HepG2 (cell line): ENCODE measurements around the gene MRPL2. TPM values are rescaled to one million over a fixed set of nuclear protein-coding genes. Genes with fewer than 3 reads are reported as not detected.

Source experiments
- ATAC-seq: fragments of 200-7000 bp; cut with Tn5 transposase; 3 replicates; pipeline ENCODE4 v1.9.1; 2020; ENCODE audit warnings: mild to moderate bottlenecking, moderate library complexity
- BruUV-seq: library from RNA; stranded (reverse); fragments of 400-500 nt; replicated peaks from 2 replicates; lab custom pipeline; 2021; lab: Mats Ljungman, UMichigan
- CTCF ChIA-PET: fragments of 300-600 bp; formaldehyde crosslinking; extraction: SDS; loops from one replicate; lab custom pipeline; 2021; ENCODE audit warnings: low total read pairs, inconsistent platforms, low intra/inter-chr PET ratio; lab: Yijun Ruan, JAX
- POLR2A ChIA-PET: fragments of 350-600 bp; sonication (Branson Sonifier 250); formaldehyde crosslinking; loops from one replicate; lab custom pipeline; 2020; ENCODE audit warnings: antibody characterized with exemption, inconsistent platforms; lab: Yijun Ruan, JAX
- DNase-seq: peaks from one replicate; pipeline ENCODE4 v3.0.0-alpha.2; 2015; ENCODE audit warnings: low spot score
- FAIRE-seq: peaks from 3 replicates; lab custom pipeline; 2011; peaks lifted over from hg19 to GRCh38; lab: Jason Lieb, UNC
- H2AFZ ChIP-seq: one replicate; pipeline ENCODE4 v1.6.1; 2011; ENCODE audit warnings: low read length, inconsistent platforms
- H3K27ac ChIP-seq: fragments of 300-600 bp; 3 replicates; pipeline ENCODE4 v1.8.0; 2011; ENCODE audit warnings: mixed run types, mild to moderate bottlenecking, mixed read lengths, low read length, inconsistent platforms; ENCODE audit not compliant: insufficient read depth; ENCODE audit errors: extremely low read length
- H3K27me3 ChIP-seq, 2 experiments: fragments of 200-600 bp in 1 of 2; 2 replicates in 1 of 2; 3 replicates in 1 of 2; pipeline versions ENCODE4 v1.6.0 to v1.8.0; 2011; ENCODE audit warnings: low read length in 2 of 2, mild to moderate bottlenecking in 2 of 2, moderate library complexity in 2 of 2, inconsistent platforms in 1 of 2; ENCODE audit not compliant: insufficient read depth in 2 of 2, control insufficient read depth in 1 of 2
- H3K36me3 ChIP-seq, 2 experiments: fragments of 200-600 bp in 1 of 2; replicated peaks in 1 of 2; 2 replicates in 1 of 2; 3 replicates in 1 of 2; pipeline versions ENCODE4 v1.5.1 to v1.8.0; 2011; ENCODE audit warnings: low read length in 2 of 2, inconsistent platforms in 1 of 2; ENCODE audit not compliant: insufficient read depth in 2 of 2, control insufficient read depth in 1 of 2
- H3K4me1 ChIP-seq: 2 replicates; pipeline ENCODE4 v1.5.1; 2012; ENCODE audit warnings: low read length, inconsistent platforms; ENCODE audit not compliant: insufficient read depth
- H3K4me2 ChIP-seq: 2 replicates; pipeline ENCODE4 v1.6.0; 2011; ENCODE audit warnings: low read depth, low read length, inconsistent platforms
- H3K4me3 ChIP-seq, 3 experiments: fragments of 200-600 bp in 1 of 3; sonication (generic), shearing (Covaris generic) in 1 of 3; replicated peaks in 1 of 3; 2 replicates each; pipeline ENCODE4 v1.5.1; 2011 to 2016; ENCODE audit warnings: low read length in 3 of 3, inconsistent platforms in 2 of 3, low read depth in 2 of 3, mild to moderate bottlenecking in 2 of 3, control low read depth in 1 of 3, mixed read lengths in 1 of 3; ENCODE audit not compliant: insufficient read depth in 1 of 3
- H3K79me2 ChIP-seq: one replicate; pipeline ENCODE4 v1.6.1; 2011; ENCODE audit warnings: low read length, inconsistent platforms; ENCODE audit not compliant: insufficient read depth
- H3K9ac ChIP-seq: 2 replicates; pipeline ENCODE4 v1.6.0; 2011; ENCODE audit warnings: mild to moderate bottlenecking, low read depth, low read length, inconsistent platforms; ENCODE audit not compliant: insufficient read depth
- H3K9me3 ChIP-seq: 2 replicates; pipeline ENCODE4 v1.5.1; 2012; ENCODE audit warnings: mild to moderate bottlenecking, low read length
- H4K20me1 ChIP-seq: 2 replicates; pipeline ENCODE4 v1.6.0; 2011; ENCODE audit warnings: inconsistent platforms, mild to moderate bottlenecking, low read length, moderate library complexity; ENCODE audit not compliant: insufficient read depth
- AGO2 ChIP-seq: fragments of 200-400 bp; formaldehyde crosslinking; optimal IDR thresholded peaks from 2 replicates; pipeline ENCODE3; 2017; ENCODE audit warnings: mild to moderate bottlenecking, low read depth, low read length, moderate library complexity
- ATF7-NPFF ChIP-seq: sonication (generic); formaldehyde crosslinking; IDR thresholded peaks from 2 replicates; pipeline ENCODE4 v1.8.1; 2023; ENCODE audit warnings: mild to moderate bottlenecking, low read depth, missing genetic modification reagents, moderate library complexity
- GTF2F1 ChIP-seq: fragments of 150-350 bp; IDR thresholded peaks from 2 replicates; pipeline ENCODE4 v1.6.1; 2014; ENCODE audit warnings: low read length
- HHEX ChIP-seq: IDR thresholded peaks from 2 replicates; pipeline ENCODE4 v1.6.1; 2016; ENCODE audit warnings: control low read depth
- KDM5A ChIP-seq: fragments of 200-600 bp; sonication (generic); IDR thresholded peaks from 2 replicates; pipeline ENCODE4 v1.7.0; 2018; ENCODE audit warnings: antibody characterized with exemption, mild to moderate bottlenecking, low read length, borderline replicate concordance
- MBNL3 ChIP-seq: fragments of 250-450 bp; sonication (Bioruptor Pico); conservative IDR thresholded peaks from 2 replicates; pipeline ENCODE4 v1.8.0; 2022; ENCODE audit warnings: mild to moderate bottlenecking, inconsistent platforms
- NCOA1 ChIP-seq: sonication (generic); formaldehyde crosslinking; IDR thresholded peaks from 2 replicates; pipeline ENCODE4 v1.9.0; 2021; ENCODE audit warnings: missing genetic modification reagents
- NCOR1 ChIP-seq: fragments of 200-600 bp; sonication (generic); IDR thresholded peaks from 2 replicates; pipeline ENCODE4 v1.7.0; 2017; ENCODE audit warnings: antibody characterized with exemption, low read length, borderline replicate concordance
- NFAT5 ChIP-seq: sonication (generic); formaldehyde crosslinking; IDR thresholded peaks from 2 replicates; pipeline ENCODE4 v1.4.0; 2020; ENCODE audit warnings: missing genetic modification reagents
- NKX3-1 ChIP-seq: sonication (generic); formaldehyde crosslinking; IDR thresholded peaks from 2 replicates; pipeline ENCODE4 v1.5.0; 2020; ENCODE audit warnings: missing genetic modification reagents
- POLR2A ChIP-seq, 2 experiments: IDR thresholded peaks; 2 replicates each; pipeline ENCODE4 v1.6.1; 2011; ENCODE audit warnings: low read depth in 2 of 2, low read length in 2 of 2, mild to moderate bottlenecking in 1 of 2, moderate library complexity in 1 of 2; ENCODE audit not compliant: insufficient read depth in 1 of 2
- RBFOX2 ChIP-seq: fragments of 200-400 bp; formaldehyde crosslinking; IDR thresholded peaks from 2 replicates; pipeline ENCODE4 v1.6.1; 2017; ENCODE audit warnings: low read depth, mild to moderate bottlenecking, low read length
- SUZ12 ChIP-seq: fragments of 150-350 bp; IDR thresholded peaks from 2 replicates; pipeline ENCODE4 v1.6.1; 2014; ENCODE audit warnings: low read depth, low read length
- U2AF1 ChIP-seq: fragments of 200-400 bp; formaldehyde crosslinking; optimal IDR thresholded peaks from 2 replicates; pipeline ENCODE3; 2017; ENCODE audit warnings: mild to moderate bottlenecking, low read depth, low read length
- ZNF230 ChIP-seq: sonication (generic); formaldehyde crosslinking; IDR thresholded peaks from 2 replicates; pipeline ENCODE4 v1.4.0; 2020; ENCODE audit warnings: mild to moderate bottlenecking, missing genetic modification reagents
- ZNF430 ChIP-seq: sonication (generic); formaldehyde crosslinking; IDR thresholded peaks from 2 replicates; pipeline ENCODE4 v1.9.0; 2021; ENCODE audit warnings: mild to moderate bottlenecking, missing genetic modification reagents
- ZNF670 ChIP-seq: sonication (generic); formaldehyde crosslinking; IDR thresholded peaks from 2 replicates; pipeline ENCODE4 v1.8.0; 2022; ENCODE audit warnings: mild to moderate bottlenecking, missing genetic modification reagents, borderline replicate concordance
- ZNF674 ChIP-seq: sonication (generic); formaldehyde crosslinking; IDR thresholded peaks from 2 replicates; pipeline ENCODE4 v1.5.0; 2020; ENCODE audit warnings: low read depth, mild to moderate bottlenecking, missing genetic modification reagents
- WGBS: methylation state at CpG from one replicate; pipeline ENCODE4 v1.1.6; 2017; ENCODE audit warnings: low lambda C conversion rate; 5-methylcytosine and 5-hydroxymethylcytosine counted together
- in situ Hi-C: cut with HindIII; loops from 2 replicates; pipeline ENCODE4 v1.10.0; 2017; ENCODE audit warnings: low pct_unique_long_range_greater_than_20kb; ENCODE audit not compliant: extremely low pct_ligation_motif_present
- intact Hi-C: fragments of 100-400 bp; cut with micrococcal nuclease; formaldehyde crosslinking; loops from one replicate; pipeline ENCODE4 v1.10.0; 2022; ENCODE audit not compliant: unreplicated experiment
- polyA plus RNA-seq, 8 experiments: library from polyadenylated mRNA; depleted of rRNA in 3 of 8; stranded (reverse) in 7 of 8; unstranded in 1 of 8; fragments of >200 nt; fragmentation: Illumina TruSeq in 4 of 8; extraction: Trizol in 4 of 8; gene quantifications; 2 replicates each; pipeline versions ENCODE4 v1.2.1 to v1.2.3, GENCODE V29; 2011 to 2016; ENCODE audit warnings: low read depth in 4 of 8, missing spikeins in 1 of 8, mixed read lengths in 1 of 8; ENCODE audit not compliant: insufficient read depth in 1 of 8
- total RNA-seq, 5 experiments: library from RNA; depleted of rRNA; stranded (reverse); fragments of >200 nt; fragmentation: Illumina TruSeq; extraction: Trizol; gene quantifications; 2 replicates each; pipeline ENCODE4 v1.2.3, GENCODE V29; 2016; ENCODE audit warnings: low read depth in 1 of 5

MRPL2 gene
- total and polyA plus RNA-seq, 2 of the 13 experiments (the other 11 are each of a cell fraction or from before 2014, with no cell fraction given), result 56.8 to 65.6 TPM

- DNase-seq (no peak), ATAC-seq (no peak), FAIRE-seq (no peak)
- 90% methylated on average over 6 of the region's 7 CpGs for WGBS
- Histone ChIP-seq H3K4me2 (no peak overlapping the region), H3K79me2 (peaks cover 26% of the 10 kb centered on the region), H3K27me3 (no peaks in the 10 kb centered on the region), H3K4me3 (no peak overlapping the region), H2AFZ (no peak overlapping the region), H3K4me1 (peaks cover 28% of the 10 kb centered on the region), H3K9ac (no peak overlapping the region), H3K36me3 (peaks cover 41 to 72% of the 10 kb centered on the region in 2 experiments), H3K27ac (no peak overlapping the region), H3K9me3 (no peaks in the 10 kb centered on the region), H4K20me1 (no peaks in the 10 kb centered on the region)
- no TSS peak for BruUV-seq
- ChIA-PET CTCF (no interaction called here), POLR2A (interaction anchor here (1.2 to 3.7 kb wide), 3 partner anchors 8 to 95 kb away, joined by 3 to 20 read pairs (median 3); partner anchors contain the start of genes KLC4 and MRPL2)
- intact Hi-C loops (no loop called here), in situ Hi-C loops (no loop called here)
- no peak for TF ChIP-seq NCOR1
- TF ChIP-seq ZNF430 (CRISPR knock-in tag), result no peak
- TF ChIP-seq NFAT5 (CRISPR knock-in tag), result no peak
- TF ChIP-seq ZNF230 (CRISPR knock-in tag), result no peak
- TF ChIP-seq ZNF674 (CRISPR knock-in tag), result no peak
- TF ChIP-seq NCOA1 (CRISPR knock-in tag), result no peak
- TF ChIP-seq POLR2A (IDR thresholded peaks at IDR 0.05; ENCODE audit: insufficient read depth in 1 of 2, low read depth in 2 of 2, low read length in 2 of 2), result peak in 1 of 2 experiments; percentile 15; a peak in 1 of 4 replicates
- TF ChIP-seq KDM5A, result no peak
- TF ChIP-seq MBNL3 (CRISPR knock-in tag), result no peak
- TF ChIP-seq SUZ12, result no peak
- TF ChIP-seq AGO2, result peak; percentile 79
- TF ChIP-seq NKX3-1 (CRISPR knock-in tag), result no peak
- no peak for TF ChIP-seq HHEX (CRISPR knock-in tag)
- no peak for TF ChIP-seq U2AF1
- TF ChIP-seq RBFOX2, result 0 out of 2 replicates have a peak, but pooled peaks have one; percentile 36
- no peak for TF ChIP-seq ATF7-NPFF (CRISPR knock-in tag)
- no peak for TF ChIP-seq ZNF670 (CRISPR knock-in tag)
- no peak for TF ChIP-seq GTF2F1
Measured at GRCh38 chr6:43047998-43048397, 11.2 kb downstream of the MRPL2 start.
